ENCODE results near the gene SLC13A4.
A peak's percentile ranks its signal among the peaks of the same experiment; 100 is the strongest.
"Not testable (repeated sequence)": the region's sequence is repeated elsewhere in the genome, so short reads cannot be mapped to it uniquely, and the experiment has no call there.

SLC13A4 gene

DNA sequence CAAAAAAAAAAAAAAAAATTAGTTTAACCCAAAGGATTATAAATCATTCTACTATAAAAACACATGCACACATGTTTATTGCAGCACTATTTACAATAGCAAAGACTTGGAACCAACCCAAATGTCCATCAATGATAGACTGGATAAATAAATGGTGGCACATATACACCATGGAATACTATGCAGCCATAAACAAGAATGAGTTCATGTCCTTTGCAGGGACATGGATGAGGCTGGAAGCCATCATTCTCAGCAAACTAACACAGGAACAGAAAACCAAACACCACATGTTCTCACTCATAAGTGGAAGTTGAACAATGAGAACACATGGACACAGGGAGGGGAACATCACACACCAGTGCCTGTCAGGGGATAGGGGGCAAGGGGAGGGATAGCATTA is 88.3 kb downstream of the SLC13A4 start:
- POLR2A ChIA-PET; H3K4me3 ChIP-seq (ENCODE audit: low read depth, low read length); H3K27ac ChIP-seq (ENCODE audit: extremely low read depth, low read depth, low read length); H3K9me3 ChIP-seq (ENCODE audit: control insufficient read depth, insufficient read depth, low read depth, low read length); H3K4me1 ChIP-seq (ENCODE audit: control insufficient read depth, insufficient read depth, low read length): not testable (repeated sequence)
- CTCF ChIA-PET, result interaction anchor here (0.6 to 1.1 kb wide), 3 partner anchors 19 to 276 kb away, joined by 3 to 4 read pairs (median 3); no protein-coding TSS in a partner anchor
- peak; percentile 99 for TF ChIP-seq ZNF146 (tag by site-specific recombination; IDR thresholded peaks at IDR 0.05)
- H3K36me3 ChIP-seq (ENCODE audit: control insufficient read depth in 2 of 2, insufficient read depth in 1 of 2, low read length in 2 of 2), result peaks cover 54 to 85% of the 10 kb centered on the region in 2 experiments

DNA sequence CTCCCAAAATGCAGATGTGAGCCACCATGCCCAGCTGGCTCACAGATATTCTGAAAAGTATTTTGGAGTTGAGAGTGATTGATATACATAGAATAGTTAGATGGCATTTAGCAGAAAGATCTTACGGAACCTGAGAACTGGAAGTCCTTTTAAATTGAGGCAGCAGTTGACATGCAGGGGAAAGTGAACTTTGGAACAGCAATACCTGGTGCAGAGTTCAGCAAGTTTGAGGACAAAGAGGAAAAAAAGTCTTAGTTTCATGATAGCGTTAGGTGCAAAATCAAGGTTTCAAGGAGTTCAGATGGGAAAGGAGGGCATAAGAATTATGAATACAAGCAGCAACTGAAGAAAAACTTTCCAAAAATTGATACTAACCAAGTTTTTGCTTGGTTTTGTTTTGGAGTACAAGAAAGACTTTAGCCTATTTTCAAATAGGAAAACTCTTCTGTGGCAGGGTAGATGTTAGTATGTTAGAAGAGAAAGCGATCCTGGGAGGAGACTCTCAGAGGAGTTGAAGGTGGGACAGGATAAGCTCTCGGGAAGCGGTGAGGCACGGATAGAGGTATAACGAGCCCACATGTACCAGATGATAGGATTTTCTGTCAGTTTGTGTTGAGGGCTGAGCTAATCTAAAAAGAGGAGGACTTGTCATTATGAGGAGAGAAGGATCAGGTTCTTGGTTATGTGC is 93.7 kb downstream of the SLC13A4 start:
- Histone ChIP-seq H3K4me1 (ENCODE audit: control insufficient read depth, insufficient read depth, low read length) (no peaks in the 10 kb centered on the region), H3K27ac (ENCODE audit: extremely low read depth, low read depth, low read length) (no peak overlapping the region), H3K9me3 (ENCODE audit: control insufficient read depth, insufficient read depth, low read depth, low read length) (no peaks in the 10 kb centered on the region), H3K36me3 (ENCODE audit: control insufficient read depth in 2 of 2, insufficient read depth in 1 of 2, low read length in 2 of 2) (peaks cover 62 to 87% of the 10 kb centered on the region in 2 experiments), H3K4me3 (ENCODE audit: low read depth, low read length) (no peak overlapping the region)
- ChIA-PET CTCF (interaction anchor here (0.6 to 1.7 kb wide), 3 partner anchors 11 to 348 kb away, joined by 3 to 10 read pairs (median 4); no protein-coding TSS in a partner anchor), POLR2A (no interaction called here)
- TF ChIP-seq ZNF391 (tag by site-specific recombination; IDR thresholded peaks at IDR 0.05; ENCODE audit: borderline replicate concordance, low read depth), result no peak
- TF ChIP-seq ZNF707 (tag by site-specific recombination; IDR thresholded peaks at IDR 0.05), result no peak
- TF ChIP-seq ZNF394 (tag by site-specific recombination; IDR thresholded peaks at IDR 0.05; ENCODE audit: borderline replicate concordance), result no peak
- no peak for TF ChIP-seq ZNF433 (tag by site-specific recombination; IDR thresholded peaks at IDR 0.05; ENCODE audit: low read depth)
- TF ChIP-seq, protein P1, sequence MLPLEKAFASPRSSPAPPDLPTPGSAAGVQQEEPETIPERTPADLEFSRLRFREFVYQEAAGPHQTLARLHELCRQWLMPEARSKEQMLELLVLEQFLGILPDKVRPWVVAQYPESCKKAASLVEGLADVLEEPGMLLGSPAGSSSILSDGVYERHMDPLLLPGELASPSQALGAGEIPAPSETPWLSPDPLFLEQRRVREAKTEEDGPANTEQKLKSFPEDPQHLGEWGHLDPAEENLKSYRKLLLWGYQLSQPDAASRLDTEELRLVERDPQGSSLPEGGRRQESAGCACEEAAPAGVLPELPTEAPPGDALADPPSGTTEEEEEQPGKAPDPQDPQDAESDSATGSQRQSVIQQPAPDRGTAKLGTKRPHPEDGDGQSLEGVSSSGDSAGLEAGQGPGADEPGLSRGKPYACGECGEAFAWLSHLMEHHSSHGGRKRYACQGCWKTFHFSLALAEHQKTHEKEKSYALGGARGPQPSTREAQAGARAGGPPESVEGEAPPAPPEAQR (tag by site-specific recombination; IDR thresholded peaks at IDR 0.05), result no peak
- TF ChIP-seq, protein P2, sequence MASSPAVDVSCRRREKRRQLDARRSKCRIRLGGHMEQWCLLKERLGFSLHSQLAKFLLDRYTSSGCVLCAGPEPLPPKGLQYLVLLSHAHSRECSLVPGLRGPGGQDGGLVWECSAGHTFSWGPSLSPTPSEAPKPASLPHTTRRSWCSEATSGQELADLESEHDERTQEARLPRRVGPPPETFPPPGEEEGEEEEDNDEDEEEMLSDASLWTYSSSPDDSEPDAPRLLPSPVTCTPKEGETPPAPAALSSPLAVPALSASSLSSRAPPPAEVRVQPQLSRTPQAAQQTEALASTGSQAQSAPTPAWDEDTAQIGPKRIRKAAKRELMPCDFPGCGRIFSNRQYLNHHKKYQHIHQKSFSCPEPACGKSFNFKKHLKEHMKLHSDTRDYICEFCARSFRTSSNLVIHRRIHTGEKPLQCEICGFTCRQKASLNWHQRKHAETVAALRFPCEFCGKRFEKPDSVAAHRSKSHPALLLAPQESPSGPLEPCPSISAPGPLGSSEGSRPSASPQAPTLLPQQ (tag by site-specific recombination; IDR thresholded peaks at IDR 0.05), result no peak
- no peak for TF ChIP-seq ZNF223 (tag by site-specific recombination; IDR thresholded peaks at IDR 0.05)
- TF ChIP-seq, protein P3, sequence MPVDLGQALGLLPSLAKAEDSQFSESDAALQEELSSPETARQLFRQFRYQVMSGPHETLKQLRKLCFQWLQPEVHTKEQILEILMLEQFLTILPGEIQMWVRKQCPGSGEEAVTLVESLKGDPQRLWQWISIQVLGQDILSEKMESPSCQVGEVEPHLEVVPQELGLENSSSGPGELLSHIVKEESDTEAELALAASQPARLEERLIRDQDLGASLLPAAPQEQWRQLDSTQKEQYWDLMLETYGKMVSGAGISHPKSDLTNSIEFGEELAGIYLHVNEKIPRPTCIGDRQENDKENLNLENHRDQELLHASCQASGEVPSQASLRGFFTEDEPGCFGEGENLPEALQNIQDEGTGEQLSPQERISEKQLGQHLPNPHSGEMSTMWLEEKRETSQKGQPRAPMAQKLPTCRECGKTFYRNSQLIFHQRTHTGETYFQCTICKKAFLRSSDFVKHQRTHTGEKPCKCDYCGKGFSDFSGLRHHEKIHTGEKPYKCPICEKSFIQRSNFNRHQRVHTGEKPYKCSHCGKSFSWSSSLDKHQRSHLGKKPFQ (tag by site-specific recombination; IDR thresholded peaks at IDR 0.05), result no peak
- TF ChIP-seq ZNF404 (tag by site-specific recombination; IDR thresholded peaks at IDR 0.05), result no peak
- no peak for TF ChIP-seq ZNF514 (tag by site-specific recombination; IDR thresholded peaks at IDR 0.05)
- TF ChIP-seq, protein P4, sequence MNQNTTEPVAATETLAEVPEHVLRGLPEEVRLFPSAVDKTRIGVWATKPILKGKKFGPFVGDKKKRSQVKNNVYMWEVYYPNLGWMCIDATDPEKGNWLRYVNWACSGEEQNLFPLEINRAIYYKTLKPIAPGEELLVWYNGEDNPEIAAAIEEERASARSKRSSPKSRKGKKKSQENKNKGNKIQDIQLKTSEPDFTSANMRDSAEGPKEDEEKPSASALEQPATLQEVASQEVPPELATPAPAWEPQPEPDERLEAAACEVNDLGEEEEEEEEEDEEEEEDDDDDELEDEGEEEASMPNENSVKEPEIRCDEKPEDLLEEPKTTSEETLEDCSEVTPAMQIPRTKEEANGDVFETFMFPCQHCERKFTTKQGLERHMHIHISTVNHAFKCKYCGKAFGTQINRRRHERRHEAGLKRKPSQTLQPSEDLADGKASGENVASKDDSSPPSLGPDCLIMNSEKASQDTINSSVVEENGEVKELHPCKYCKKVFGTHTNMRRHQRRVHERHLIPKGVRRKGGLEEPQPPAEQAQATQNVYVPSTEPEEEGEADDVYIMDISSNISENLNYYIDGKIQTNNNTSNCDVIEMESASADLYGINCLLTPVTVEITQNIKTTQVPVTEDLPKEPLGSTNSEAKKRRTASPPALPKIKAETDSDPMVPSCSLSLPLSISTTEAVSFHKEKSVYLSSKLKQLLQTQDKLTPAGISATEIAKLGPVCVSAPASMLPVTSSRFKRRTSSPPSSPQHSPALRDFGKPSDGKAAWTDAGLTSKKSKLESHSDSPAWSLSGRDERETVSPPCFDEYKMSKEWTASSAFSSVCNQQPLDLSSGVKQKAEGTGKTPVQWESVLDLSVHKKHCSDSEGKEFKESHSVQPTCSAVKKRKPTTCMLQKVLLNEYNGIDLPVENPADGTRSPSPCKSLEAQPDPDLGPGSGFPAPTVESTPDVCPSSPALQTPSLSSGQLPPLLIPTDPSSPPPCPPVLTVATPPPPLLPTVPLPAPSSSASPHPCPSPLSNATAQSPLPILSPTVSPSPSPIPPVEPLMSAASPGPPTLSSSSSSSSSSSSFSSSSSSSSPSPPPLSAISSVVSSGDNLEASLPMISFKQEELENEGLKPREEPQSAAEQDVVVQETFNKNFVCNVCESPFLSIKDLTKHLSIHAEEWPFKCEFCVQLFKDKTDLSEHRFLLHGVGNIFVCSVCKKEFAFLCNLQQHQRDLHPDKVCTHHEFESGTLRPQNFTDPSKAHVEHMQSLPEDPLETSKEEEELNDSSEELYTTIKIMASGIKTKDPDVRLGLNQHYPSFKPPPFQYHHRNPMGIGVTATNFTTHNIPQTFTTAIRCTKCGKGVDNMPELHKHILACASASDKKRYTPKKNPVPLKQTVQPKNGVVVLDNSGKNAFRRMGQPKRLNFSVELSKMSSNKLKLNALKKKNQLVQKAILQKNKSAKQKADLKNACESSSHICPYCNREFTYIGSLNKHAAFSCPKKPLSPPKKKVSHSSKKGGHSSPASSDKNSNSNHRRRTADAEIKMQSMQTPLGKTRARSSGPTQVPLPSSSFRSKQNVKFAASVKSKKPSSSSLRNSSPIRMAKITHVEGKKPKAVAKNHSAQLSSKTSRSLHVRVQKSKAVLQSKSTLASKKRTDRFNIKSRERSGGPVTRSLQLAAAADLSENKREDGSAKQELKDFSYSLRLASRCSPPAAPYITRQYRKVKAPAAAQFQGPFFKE (tag by site-specific recombination; IDR thresholded peaks at IDR 0.05; ENCODE audit: borderline replicate concordance), result no peak
